GM18511 (cell line): ENCODE results near the gene PRIMPOL.

Source experiments
- ATAC-seq: cut with Tn5 transposase; IDR thresholded peaks from one replicate; pipeline ENCODE4 v1.9.1; 2021; ENCODE audit warnings: mild to moderate bottlenecking, moderate library complexity; ENCODE audit not compliant: unreplicated experiment

Gene PRIMPOL

DNA sequence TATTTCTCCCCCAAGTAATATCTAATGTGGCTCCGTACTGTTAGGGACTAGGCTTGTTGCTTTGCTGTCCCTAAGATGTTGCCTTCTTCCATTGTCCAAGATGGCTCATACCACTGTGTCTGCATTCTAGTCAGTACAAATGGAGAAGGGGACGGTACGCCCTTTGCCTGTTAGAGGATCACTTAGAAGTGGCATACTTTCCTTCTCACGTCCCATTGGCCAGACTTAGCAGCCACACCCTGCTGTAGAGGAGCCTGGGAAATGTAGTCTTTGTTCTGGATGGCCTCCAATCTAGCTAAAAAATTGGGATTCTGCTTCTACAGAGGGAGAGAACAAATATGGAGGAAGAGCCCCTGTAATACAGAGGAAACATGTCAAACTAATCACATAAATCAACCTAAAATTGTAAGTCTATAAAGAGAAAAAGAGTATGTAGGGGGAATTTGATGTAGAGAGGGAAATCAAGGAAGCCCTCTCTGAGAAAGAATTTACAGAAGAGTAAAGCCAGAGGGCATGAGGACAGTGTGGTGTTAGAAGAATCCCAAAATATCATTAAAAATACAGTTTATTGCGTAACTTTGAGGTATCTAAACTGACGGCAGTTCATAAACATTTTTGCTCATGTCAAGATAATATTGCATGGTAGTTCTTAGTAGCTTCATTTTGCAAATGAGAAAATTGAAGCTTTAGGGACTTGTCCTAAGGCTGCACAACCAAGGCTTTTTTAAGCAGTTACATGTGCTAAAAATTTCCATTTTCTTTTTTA, 15.1 kb downstream of the PRIMPOL start:
- no peak for ATAC-seq

GRCh38 chr4:184666670-184667069, 17.1 kb downstream of the PRIMPOL start:
- no peak for ATAC-seq

DNA sequence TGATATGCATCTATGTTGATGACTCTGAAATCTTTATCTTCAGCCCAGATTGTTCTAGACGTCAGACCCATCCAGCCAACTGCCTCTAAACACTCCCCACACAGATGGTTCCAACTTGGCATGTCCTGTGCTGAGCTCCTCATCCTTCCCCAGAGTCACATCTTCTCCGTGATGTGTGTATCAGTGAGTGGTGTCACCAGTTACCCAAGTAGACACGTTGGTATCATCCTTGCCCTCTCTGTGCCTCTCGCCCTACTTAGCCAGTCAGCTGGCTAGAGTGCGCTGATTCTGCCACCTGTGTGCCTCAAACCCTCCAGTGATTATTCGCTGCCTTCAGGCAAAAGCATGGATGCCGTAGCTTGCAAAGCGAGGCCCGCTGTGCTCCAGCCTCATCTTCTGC, 18.6 kb downstream of the PRIMPOL start:
- no peak for ATAC-seq

DNA sequence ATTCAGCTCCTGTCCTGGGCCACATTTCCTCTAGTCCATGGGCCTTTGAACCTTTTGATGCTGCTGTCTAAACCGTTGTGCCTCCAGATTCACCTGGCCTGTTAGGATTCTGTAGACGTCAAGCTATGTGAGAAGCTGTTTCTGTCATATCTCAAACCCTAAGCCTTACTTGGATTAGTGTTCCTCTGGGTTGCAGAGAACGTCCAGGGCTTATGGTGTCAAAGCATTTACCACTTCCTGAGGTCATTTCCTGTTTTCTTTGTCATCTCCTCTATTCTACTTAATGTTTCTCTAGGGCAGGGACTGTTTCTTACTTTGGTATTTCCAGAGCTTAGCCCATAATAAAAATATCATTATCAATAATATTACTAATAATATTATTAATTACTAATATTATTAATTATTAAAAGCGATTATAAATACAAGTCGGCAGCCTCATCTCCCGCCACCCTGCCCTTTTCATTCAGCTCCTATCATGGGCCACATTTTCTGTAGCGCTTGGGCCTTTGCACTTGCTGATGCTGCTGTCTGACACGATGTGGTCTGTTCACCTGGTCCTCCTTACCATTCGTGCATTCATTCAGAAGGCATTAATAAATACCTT, 19.1 kb downstream of the PRIMPOL start:
- no peak for ATAC-seq

DNA sequence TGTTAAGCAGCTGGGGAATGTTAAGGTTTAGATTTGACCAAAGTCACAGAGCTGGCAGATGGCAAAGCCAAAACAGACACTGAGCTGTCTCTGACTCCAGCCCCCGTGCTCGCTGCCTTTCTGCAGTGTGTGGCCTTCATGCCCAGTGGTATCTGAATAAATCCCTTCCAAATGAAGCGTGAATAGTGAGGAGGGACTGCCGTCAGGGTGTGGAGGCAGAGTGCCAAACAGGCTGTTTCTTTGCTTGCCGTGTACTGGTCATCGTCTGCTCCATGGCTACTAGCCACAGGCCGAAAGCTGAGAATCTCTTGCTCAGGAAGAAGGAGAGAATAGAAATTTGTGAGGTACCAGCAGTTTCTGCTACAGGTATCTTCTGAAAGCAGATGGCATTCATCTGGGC, 19.7 kb downstream of the PRIMPOL start:
- no peak for ATAC-seq

GRCh38 chr4:184671101-184671500, 21.6 kb downstream of the PRIMPOL start:
- ATAC-seq = no peak

DNA sequence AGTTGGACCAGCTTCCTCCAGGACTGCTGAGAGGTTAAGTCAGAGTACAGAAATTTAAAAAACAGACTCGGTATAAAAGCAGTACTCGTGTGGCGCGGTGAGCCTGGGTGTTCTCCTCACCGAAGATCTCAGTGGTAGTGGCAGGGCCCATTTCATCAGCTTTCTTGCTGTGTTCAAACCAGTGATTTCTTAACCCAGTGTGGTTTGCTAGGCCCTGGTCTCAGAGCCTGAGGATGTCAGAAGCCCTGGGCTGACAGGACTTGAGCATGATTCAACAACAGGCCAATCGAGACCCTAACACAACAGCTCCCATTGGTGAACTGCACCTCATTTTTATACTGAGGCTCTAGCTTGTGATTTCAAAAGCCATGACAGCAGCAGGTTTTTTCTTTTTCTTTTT, 23.2 kb downstream of the PRIMPOL start:
- no peak for ATAC-seq

DNA sequence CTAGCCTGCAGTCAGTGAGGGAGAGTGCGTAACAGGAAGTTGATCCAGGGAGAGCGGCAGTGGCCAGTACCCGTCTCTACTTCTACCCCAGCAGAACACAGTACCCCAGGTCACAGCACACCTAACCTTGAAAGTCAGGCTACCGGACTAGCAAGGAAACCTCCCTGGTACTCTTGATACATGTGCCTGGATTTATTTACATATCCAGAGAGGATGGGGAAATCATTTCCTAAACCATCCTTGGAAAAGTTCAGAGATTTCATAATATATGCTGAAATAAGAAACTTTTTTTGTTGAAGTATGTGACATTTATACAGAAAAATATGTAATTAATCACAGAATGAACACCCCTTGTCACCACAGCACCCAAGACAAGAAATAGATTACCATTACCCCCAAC, 24.5 kb downstream of the PRIMPOL start:
- ATAC-seq = no peak

DNA sequence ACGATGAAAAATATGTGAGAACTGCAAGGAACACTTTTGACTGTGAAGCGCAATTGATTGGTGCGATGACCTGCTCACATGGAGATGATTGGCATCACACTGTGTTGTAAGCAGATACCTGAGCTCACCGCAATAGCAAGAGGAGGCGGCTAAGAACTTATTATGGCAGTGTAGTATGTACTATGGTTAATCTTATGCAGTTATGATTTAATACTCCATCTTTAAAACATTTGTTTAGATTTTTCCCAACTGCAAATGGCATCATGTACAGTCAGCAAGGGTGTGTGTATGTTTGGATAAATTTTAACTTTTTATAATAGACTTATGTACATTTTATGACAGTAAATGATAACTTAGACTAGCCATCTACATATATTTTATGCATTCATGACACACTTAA, 25.5 kb downstream of the PRIMPOL start:
- no peak for ATAC-seq

GRCh38 chr4:184675821-184676492, 26.4 kb downstream of the PRIMPOL start:
- no peak for ATAC-seq

DNA sequence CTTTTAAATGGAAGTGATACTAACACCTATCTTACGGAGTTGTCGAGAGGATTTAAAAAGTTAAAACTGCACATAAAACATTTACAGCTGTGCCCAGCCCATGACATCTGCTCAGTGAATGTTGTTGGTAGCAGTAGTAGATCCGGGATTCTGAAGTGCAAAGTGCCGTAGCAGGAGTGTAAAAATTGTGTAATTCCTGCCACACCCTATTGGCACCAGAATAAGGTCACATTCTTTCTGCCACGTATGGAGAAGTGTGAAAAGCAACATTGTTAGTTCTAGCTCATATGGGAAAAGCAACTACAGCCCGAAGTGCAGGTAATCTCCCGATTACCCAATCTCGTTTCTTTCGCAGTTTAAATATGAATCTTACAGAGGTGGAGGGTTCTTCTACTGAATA, 31.2 kb downstream of the PRIMPOL start:
- no peak for ATAC-seq

DNA sequence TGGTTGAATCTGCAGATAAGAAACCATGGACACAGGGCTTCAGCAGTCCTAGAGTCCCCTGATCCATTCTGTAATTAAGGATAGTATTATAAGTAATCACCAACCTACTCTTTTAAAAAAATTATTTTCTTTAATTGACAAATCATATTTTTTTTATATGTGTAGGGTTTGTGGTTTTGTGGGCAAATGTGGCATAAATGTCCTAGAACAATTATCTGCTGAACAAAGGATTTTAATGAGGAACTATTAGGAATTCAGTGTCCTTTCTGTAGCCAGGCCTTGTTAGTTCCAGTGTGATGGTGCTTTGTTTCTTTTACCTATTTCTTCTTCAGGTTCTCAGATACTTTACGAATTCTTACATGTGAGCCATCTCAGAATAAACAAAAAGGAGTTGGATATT, 32.4 kb downstream of the PRIMPOL start:
- ATAC-seq = no peak

- no peak for ATAC-seq
Measured at GRCh38 chr4:184684491-184685189, 35.1 kb downstream of the PRIMPOL start.

DNA sequence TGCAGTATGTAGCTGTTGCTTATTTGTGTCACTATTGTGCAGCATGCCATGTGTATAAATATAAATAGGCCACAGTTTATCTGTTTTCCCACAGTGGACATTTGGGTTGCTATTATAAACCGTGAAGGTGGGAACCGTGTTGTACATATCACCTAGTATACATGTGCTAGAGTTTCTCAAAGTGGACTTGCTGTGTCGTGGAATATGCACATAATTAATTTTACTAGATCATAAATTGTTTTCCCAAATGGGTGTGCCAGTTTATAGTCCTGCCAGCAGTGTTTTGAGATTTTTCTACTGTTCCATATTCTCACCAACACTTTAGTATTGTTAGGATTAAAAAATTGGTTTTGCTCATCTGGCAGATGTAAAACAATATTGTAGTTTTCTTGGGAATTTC, 38.5 kb downstream of the PRIMPOL start:
- no peak for ATAC-seq

- no peak for ATAC-seq
Measured at GRCh38 chr4:184688447-184688846, 38.9 kb downstream of the PRIMPOL start.

DNA sequence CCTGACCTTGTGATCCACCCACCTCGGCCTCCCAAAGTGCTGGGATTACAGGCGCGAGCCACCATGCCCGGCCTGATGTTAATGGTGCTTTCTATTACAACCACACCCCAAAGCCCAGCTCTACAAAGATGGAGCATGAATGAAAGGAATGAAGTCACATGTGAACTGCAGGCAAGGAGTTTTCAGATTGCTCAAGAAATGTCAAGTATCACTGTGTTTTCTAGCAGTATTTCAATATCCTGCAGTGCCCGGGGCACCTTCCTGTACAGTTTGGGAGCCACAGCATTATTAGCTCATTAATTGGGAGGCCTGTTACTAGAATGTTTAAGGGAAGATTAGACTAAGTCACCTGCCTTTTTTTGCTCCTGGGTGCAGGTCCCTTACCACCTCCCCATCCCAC, 40.1 kb downstream of the PRIMPOL start:
- no peak for ATAC-seq

DNA sequence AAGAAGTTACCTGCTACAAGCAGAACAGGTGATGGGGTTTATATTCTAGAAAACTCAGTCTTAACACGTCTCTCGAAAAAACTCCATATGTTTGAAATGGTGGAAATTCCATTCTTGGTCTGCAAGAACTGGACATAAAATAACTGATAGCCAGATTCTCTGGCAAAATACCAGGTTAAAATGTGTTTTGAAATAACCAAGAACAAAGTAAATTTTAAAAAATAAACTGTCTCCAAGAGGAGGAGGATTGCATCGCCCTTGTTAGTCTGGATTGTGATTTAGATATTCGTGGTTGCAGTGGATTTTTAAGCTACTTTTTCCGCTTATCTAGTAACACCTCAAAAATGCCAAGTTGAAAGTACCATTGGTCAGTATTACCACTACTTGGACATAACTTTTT, 43.5 kb downstream of the PRIMPOL start:
- ATAC-seq = no peak

- no peak for ATAC-seq
Measured at GRCh38 chr4:184694412-184694956, 44.9 kb downstream of the PRIMPOL start.

- no peak for ATAC-seq
Measured at GRCh38 chr4:184695178-184695896, 45.8 kb downstream of the PRIMPOL start.

DNA sequence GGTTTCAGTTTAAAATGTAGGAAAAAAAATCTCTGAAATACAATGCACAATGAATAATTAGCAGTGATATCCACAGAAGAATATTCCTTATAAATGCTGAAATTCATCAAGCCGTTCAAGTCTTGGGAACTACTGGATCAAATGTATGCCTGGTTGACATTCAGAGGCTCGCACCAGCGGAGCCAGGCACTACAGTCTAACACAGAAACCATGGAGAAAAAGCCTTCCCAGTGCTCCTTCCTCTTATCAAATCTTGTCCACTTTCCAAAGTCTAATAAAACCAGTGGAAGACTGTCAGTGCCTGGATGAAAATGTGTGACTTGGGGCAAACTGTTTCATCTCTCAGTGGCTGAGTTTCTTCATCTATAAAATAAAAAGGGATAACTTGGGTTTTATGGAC, 48.4 kb downstream of the PRIMPOL start:
- no peak for ATAC-seq

DNA sequence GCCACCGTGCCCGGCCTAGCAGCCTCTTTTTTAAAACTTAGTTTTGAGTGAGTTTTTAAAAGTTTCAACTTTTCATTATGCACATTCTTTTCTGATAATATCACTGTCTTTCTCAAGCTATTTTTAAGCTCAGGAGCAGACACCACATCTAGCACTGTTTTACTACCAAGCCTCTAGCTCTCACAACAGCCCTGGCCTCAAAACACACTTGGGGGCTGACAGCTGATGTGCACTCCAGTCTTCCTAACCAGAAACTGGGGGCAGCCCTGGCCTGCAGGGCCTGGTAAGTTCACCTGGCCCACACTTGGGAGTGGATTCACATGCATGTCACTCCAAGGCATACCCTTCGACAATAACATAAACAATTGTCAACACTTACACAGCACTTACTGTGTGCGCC, 50.4 kb downstream of the PRIMPOL start:
- ATAC-seq = no peak
